Measurements from ENCODE around the gene SRSF2.
"Not testable (repeated sequence)": the region's sequence is repeated elsewhere in the genome, so short reads cannot be mapped to it uniquely, and the experiment has no call there.

The SRSF2 gene

DNA sequence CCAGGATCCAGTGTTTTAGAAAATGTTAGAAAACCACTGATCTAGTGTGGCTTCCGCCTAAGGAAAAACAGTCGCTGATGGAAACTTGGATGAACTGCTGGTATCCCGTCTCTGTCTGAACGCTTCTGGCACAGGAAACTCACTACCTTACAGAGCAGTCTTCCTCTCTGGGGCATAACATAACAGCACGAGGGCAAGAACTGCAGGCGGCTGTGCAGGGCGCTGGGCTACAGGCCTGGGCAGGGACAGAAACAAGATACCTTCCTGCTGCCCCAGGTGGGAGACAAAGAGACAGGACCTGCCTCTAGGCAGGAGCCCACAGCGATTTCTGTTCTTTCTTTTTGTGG lies 36.9 kb downstream of the SRSF2 start:
- DNase-seq: no peak

DNA sequence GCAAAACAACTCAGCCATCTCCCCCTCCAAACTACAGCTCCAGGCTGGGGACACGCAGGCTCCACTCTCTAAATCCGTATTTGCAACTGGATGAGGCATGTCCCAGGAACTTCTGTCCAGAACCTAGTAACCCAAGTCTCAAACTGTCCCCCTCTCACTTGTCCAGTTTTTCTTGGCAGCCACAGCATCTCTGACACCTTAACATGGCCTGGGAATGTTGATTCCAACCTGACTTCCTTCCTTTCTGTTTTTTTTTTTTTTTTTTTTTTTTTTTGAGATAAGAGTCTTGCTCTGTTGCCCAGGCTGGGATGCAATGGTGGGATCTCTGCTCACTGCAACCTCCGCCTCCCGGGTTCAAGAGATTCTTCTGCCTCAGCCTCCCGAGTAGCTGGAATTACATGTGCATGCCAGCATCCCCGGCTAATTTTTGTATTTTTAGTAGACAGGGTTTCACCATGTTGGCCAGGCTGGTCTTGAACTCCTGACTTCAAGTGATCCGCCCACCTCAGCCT lies 38.6 kb downstream of the SRSF2 start:
- DNase-seq: not testable (repeated sequence)

DNA sequence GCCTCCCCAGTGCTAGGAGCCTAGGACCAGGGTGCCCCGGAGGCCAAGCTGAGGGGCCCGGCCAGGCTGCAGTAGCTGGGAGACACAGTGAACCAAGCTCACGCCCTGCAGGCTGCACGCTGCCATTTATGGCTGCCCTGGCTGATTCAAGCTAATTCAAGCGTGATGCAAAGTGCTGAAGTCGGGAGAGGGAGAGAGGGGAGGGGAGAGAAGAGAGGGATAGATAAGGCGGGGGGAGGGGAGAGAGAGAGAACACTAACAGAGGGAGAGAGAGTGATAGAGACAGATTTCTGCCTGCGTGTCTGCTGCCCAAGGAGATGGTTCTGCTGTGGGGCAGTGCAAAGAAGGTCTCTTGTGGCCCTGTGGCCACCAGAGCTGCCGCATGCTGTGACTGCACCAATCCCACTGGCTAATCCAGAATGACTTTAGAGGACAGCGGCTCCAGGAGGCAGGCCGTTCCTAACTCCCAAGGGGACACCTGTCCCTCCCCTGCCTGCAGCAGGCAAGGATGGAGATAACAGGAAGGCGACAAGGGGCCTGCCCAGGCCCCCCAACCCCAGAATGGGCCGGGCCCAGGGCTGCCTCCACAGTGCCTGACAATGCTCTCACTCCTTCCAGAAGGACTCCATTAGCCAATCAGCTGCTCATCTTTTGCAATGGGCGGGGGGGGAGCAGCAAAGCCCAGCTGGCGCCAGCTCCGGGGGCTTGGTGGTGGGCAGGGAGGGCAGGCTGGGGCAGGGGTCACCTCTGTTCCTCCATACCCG lies 39.2 kb downstream of the SRSF2 start:
- DNase-seq: no peak

DNA sequence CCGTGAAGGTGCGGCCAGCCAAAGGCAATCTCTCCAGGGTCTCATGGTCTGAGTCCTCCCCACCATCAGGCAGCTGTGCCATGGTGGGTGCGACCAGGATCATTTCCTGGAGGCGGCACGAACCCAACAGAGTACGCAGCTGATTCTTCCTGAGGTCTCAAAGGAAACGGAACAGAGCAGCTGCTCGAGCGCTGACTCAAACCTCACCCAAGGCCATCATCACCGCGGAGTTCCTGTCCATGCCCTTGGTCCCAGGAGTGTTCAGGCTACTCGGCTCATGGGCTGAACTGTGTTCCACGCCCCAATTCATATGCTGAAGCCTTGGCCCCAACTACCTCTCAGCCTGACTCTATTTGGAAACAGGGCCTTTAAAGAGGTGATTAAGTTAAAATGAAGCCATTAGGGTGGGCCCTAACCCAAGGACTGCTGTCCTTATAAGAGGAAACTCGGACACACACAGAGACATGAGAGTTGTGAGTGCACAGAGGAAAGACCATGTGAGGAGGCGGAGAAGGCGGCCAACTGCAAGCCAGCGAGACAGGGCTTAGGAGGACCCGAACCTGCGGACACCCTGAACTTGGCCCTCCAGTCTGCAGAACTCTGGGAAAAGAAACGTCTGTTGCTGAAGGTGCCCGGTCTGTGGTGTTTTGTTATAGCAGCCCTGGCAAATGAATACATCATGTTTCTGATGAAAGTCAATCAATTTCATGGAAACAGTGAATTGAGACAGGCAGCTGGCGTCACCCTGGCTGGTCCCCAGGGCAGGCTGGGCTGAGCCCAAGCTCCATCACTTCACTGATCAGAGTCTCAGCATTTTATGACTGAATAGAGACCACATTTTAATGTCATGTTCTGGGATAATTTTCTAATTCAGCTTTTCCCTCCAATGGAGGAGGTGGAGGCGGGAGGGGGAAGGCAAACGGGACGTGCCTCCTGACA lies 40.1 kb downstream of the SRSF2 start:
- no peak for DNase-seq

DNA sequence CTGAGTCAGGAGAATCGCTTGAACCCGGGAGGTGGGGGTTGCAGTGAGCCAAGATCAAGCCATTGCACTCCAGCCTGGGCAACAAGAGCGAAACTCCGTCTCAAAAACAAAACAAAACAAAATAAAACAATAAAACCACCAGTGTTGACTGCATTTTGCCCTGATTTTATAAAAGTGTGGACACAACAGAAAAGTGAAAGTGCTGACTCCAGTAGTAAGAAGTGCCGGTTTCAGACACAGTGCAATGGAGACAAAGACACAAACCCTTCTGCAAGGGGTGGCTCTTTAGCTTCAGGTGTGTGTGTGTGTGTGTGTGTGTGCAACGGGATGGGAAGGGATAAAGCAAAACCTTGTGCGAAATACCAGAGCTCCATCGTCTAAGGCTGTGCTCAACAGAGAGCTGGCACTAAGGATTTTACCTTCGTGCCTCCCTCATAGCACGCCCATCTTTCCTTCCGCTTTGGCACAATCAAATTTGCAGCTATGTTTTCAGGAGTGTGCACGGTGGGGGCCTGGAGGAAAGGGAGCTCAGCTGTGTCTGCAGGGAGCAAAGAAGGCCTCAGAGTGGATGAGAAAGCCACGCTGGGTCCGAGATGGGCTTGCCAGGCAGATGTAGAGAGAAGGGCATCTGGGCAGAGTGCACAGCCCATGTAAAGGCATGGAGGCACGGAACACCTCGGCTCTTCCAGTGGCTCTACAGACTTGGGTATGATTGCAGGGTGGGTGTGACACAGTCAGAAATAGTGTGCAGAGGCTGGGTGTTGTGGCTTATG lies 41.9 kb downstream of the SRSF2 start:
- no peak for DNase-seq

DNA sequence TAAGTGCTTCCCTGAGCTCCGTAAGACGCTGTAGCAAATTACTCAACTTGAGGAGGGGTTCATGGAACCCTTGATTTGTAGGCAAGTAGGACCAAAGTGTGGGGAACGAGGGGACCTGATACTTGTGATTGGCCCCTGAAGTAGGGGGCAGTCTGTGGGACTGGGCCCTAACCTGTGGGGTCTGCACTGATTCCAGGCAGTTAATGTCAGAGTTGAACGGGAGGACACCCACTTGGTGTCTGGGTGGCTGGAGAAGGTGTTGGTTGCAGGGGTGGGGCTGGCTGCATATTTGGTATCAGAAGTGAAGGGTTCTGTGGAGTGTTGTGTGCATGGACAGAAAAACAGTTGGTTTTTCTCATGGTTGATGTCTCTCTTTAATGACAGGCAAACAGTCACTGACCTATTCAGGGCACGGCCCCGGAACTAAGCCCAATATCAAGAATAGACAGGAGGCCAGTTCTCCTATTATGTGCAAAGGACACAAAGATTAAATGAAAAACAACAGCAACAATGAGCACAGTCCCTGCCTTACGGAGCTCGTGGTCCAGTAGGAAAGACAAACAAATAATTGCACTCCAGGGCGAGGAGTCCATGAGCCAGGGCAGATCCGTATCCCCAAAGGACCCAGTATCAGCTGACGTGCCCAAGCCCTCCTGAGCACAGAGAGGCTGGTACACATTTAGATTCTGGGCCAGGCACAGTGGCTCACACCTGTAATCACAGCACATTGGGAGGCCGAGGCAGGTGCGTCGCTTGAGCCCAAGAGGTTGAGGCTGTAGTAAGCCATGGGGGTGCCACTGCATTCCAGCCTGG lies 45.5 kb downstream of the SRSF2 start:
- DNase-seq: no peak

DNA sequence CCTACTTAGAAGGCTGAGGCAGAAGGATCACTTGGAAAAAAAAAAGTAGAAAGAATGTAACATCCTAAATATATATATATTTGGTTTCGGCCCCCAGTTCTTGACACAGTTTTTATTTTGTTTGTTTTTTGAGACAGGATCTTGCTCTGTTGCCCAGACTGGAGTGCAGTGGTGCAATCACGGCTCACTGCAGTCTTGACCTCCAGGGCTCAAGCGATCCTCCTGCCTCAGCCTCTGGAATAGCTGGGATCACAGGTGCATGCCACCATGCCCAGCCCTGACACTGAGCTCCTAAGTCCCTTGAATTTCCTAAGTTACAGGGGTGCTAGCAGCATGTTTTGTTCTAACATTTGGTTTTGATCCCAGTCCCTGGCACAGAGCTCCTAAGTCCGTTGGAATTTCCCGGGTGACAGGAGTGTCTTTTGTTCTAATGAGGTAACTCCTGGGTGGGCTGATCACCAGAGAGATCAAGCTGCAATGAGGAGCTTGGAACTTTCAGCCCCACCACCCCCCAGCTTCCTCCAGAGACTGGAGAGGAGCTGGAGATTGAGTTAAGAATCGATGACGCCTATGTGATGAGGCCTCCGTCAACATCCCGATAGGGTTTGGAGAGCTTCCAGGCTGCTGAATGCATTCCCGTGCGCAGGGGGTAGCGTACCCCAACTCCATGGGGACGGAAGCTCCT lies 46.4 kb downstream of the SRSF2 start:
- no peak for DNase-seq

DNA sequence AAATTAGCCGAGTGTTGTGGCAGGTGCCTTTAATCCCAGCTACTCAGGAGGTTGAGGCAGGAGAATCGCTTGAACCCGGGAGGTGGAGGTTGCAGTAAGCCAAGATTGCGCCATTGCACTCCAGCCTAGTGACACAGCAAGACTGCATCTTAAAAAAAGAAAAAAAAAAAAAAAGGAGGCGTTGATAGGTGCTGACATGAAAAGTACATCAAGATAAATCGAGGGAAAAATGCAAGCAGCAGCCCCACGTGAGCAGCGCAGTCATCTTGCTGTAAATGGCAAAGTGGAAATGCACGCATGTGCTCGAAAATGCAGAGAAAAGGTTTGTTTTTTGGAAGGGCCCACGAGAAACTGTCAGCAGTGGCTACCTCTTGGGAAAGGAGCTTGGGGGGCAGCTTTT lies 47.3 kb downstream of the SRSF2 start:
- DNase-seq: no peak

DNA sequence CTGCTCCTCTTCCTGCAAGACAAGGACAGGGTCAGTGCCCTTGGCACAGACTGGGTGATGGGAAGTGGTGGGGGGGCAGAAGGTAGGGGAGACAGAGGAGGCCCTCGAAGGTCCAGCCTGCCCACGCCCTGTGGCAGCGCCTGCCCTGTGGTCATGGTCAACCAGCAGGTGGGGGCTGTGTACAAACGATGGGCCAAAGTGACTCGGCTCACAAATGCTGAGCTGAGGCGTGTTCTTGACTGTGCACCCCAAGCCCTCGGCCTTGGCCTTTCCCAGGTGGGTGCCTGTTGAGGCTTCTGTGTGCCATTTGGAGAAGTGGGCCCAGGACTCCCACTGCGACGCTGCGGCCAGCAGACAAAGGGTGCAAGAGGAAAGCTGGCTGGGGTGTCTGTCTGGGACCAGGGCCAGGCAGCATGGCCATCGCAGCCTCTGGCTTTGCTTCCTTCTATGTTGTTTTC lies 48.9 kb downstream of the SRSF2 start:
- no peak for DNase-seq

DNA sequence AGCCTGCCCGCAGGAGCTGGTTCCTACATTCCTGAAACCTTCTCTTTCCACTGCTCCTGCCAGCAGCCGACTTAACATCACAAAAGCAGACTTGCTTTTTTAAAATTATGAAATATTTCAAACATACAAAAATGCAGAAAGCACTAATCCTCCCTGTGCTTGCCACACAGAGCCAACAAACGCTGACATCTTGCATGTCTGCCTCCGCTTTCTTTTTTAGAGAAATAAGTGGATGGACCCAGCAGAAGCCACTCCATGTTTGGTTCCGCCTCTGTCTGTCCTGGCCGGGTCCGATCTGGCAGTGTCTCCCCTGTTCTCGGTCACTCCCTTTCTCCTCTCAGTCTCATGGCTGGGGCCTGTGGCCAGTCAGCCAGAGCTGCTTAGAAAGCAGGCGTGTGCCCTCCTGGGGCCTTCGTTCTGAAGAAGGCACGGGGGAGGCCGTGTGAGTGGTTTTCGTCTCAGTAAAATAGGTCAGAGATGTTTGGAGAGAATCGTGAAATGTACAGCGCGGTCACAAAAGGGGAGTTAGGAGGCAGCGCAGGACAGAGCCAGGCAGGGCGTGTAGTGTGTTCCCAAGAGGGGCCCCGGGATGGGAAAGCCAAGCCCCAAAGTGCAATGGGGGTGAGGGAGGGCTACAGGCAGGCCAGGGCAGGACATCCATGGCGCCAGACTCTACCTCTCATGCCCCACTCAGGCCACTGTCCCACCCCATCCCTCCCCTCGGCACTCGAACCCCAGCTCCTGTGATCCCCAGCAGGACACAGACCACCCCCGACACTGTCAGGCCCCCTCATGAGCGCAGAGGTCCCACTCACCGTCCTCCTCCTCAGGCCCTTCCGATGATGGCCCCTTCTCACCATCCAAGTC lies 49.6 kb downstream of the SRSF2 start:
- peak; percentile 71 for DNase-seq

DNA sequence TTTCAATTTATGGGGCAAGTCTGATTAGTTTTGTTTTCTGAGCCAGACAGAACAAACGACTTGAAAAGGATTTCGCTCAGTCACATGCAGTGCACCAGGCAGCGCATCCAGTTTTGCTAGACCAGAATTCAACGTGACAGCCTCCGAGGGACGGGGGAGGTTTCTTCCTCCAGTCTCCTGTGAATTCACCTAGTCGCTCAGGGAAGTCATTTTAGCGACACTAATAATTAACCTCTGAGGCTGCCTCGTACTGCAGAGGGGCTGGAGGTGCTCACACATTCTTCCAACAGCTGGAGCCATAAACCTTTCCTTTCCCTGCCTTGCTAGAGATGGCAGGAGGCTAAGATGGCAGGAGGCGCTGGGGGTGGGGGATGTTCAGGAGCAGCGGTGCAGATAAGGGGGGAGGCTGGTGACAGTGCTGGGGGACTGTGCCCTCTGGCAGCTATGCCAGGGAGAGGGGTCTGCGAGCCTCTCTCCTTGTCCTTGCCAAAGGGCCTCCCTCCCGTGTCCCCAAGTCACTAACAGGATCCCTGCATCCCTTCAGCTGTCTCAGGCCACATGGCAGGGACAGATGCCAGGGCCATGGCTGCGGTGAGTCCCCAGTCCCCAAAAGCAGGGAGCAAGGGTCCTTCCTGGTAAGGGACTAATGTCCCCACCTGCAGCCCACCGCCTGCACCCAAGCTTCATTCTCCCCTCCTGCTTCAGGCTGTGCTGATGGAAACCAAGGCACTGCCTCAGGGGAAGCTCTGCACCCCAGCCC lies 50.4 kb downstream of the SRSF2 start:
- DNase-seq: no peak

DNA sequence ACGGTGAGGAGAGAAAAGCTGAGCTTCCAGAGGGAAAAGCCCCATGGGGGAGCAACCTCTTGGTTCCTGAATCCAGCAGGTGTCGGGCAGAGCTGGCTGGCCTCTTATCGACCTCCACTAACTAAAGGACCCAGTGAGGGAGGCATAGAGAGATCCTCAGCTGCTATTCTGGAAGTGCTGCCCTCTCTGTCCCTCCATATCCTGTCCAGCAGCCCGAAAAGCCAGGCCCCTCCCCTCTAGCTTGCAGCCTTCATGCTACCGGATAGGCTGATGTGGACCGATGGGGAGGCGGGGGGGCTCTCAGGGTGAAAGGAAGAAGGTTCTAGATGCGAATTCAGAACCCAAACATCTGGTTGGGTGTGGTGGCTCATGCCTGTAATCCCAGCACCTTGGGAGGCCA lies 51.3 kb downstream of the SRSF2 start:
- DNase-seq: no peak

DNA sequence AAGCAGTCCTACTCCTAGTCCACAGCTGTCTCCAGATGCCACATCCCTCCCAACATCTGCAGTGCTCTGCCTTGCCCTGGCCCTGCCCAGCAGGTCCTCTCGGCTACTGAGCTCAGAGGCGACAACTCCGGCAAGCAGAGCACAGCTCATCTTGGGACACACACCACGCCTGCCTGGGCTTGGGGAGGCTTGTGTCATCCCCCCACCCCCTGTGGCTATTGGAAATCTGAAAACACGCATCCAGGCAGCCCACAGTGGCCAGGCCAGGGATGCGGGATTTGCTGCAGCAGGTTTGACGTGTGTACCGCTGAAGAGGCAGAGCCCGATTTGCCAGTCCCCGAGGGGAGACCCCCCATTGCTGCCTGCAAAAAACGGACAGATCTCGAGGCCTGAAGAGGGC lies 51.8 kb downstream of the SRSF2 start:
- DNase-seq: no peak

DNA sequence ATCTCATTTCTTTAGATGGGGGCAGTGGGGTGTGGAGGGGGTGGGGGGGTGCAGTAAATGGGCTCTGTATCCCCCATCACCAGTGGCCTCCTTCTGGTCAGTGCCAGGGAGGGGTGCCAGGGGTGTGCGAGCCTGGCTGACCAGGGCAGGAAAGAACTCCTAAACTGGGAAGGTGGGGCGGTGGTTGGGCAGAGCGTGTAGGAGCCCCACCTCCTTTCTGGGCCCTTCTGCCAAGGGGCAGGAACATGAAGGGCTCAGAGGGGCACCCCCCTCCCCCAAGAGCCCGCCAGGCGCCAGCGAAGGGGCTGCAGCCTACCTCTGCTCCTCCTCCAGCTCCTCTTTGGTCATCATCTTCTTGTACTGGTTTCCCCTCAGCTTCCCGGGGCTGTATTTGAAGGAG lies 52.4 kb downstream of the SRSF2 start:
- no peak for DNase-seq
